Heart left ventricle (tissue), 13 donors: ENCODE measurements around the gene P2RX6.

ENCODE experiments used
- POLR2A ChIP-seq, 2 donors: fragments of 450-650 bp; IDR thresholded peaks; one replicate each; pipeline ENCODE4 v1.6.1; 2017; ENCODE audit warnings: antibody characterized with exemption in 2 of 2, mild to moderate bottlenecking in 2 of 2, moderate library complexity in 2 of 2
- TF ChIP-seq, protein P1 (sequence below), 12 donors: fragments of 200-600 bp; sonication (generic) in 4 of 12; IDR thresholded peaks; one replicate each; pipeline versions ENCODE4 v1.5.0 to v1.8.0; 2018 to 2022; ENCODE audit warnings: antibody characterized with exemption in 12 of 12, mild to moderate bottlenecking in 5 of 12
- donor health status: ischemic (EF 13 %, LVEDD 7.1; RV severe dilation, severe dysfunction).
- donor health status: DM: no; HTN: yes; CAD: no.
- donor health status: DM: no; HTN: no; CAD: no.
- donor health status: ischemic (EF 25% LVEDD 6.9; RV normal size, moderate dysfunction).
- donor health status: ischemic (EF 25% LVEDD 5.7; RV mildly dilated, moderate dysfunction).
- donor health status: ischemic (EF 35%, LVEDD 5.7; RV mildly dilated, moderate dysfunction).
- donor health status: nonischemic (EF 11% LVEDD 7.7; RV severe dilation, severe dysfunction).
- donor health status: DM: yes; HTN: yes; CAD: no.
- donor health status: PGD.
- donor health status: ischemic (EF 29% LVEDD 5.4; RV normal size, mild dysfunction).
- donor health status: nonischemic (EF 23%, LVEDD 6.1; RV moderate dilation, normal function).

DNA sequence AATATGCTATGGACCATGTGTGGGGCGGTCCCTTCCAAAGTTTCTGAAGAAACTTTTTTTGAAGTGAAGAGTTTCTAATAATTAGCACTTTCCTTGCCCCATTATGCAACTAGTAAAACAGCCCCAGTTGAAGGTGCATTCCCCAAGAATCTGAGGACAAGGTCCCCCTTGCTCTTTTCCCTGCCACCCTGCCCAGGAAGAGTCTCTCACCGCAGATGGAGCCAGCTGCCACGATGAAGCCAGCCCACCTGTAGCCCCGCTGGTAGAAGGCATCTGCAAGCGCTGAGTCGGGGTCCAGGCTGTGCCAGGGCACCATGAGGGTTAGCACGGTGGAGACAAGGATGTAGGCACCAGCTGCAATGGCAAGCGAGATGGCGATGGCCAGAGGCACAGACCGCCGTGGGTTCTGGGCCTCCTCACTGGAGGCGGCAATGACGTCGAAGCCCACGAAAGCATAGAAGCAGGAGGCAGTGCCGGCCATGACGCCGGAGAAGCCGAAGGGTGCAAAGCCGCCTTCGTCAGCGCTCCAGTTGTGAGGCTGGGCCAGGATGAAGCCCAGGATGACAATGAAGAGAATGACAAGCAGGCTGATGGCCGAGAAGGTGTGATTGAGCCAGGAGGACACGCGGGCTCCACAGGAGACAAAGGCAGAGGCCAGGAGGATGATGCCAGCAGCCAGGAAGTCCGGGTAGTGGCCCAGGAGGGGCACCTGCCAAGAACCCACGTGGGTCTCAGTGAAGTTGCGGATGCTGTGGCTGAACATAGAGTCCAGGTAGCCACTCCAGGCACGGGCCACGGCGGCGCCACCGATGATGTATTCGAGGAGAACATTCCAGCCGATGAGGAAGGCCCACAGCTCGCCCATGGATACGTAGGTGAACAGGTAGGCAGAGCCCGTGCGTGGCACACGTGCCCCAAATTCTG lies 15.9 kb downstream of the P2RX6 start:
- TF ChIP-seq, protein P1, sequence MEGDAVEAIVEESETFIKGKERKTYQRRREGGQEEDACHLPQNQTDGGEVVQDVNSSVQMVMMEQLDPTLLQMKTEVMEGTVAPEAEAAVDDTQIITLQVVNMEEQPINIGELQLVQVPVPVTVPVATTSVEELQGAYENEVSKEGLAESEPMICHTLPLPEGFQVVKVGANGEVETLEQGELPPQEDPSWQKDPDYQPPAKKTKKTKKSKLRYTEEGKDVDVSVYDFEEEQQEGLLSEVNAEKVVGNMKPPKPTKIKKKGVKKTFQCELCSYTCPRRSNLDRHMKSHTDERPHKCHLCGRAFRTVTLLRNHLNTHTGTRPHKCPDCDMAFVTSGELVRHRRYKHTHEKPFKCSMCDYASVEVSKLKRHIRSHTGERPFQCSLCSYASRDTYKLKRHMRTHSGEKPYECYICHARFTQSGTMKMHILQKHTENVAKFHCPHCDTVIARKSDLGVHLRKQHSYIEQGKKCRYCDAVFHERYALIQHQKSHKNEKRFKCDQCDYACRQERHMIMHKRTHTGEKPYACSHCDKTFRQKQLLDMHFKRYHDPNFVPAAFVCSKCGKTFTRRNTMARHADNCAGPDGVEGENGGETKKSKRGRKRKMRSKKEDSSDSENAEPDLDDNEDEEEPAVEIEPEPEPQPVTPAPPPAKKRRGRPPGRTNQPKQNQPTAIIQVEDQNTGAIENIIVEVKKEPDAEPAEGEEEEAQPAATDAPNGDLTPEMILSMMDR (IDR thresholded peaks at IDR 0.05) = no peak
- TF ChIP-seq POLR2A (IDR thresholded peaks at IDR 0.05) = no peak
